ENCODE results near the gene BABAM2.

BABAM2 gene

GRCh38 chr2:28294451-28294850, 403.9 kb downstream of the BABAM2 start:
- DNase-seq = no peak

DNA sequence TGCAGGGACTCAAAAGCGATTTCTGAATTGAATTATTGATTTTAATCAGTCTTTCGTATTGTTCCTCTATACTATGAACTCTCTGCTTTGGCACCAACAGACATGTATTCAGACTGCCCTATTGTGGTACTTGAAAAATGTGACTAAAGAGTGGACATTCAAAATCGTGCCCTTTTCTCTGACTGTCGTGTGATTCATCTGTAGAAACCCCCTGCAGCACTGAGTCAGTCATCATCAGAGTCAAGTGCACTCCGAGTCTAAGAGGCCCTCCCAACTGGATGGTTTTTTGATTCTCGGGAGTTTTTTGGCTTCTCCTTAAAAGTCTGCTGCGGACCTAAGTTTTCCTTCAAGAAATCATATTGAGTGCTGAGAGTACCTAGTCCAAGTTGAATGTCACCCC, 405.7 kb downstream of the BABAM2 start:
- DNase-seq = no peak

DNA sequence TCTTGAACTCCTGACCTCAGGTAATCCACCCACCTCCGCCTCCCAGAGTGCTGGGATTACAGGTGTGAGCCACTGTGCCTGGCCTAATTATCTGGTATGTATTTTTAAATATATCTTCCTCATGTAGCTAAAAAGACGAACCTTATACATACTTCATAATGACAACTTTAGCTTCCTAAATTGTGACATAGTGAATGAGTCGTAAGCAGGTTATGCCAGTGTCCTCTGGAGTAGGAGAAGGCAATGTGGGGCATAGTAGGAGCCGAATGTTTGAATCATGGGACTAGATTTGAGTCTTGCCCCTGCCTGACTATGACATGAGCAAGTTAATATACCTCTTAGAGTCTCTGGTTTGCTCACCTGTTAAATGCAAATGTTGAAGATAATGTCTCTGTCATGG, 406.4 kb downstream of the BABAM2 start:
- no peak for DNase-seq

GRCh38 chr2:28297531-28297930, 407.0 kb downstream of the BABAM2 start:
- no peak for DNase-seq

DNA sequence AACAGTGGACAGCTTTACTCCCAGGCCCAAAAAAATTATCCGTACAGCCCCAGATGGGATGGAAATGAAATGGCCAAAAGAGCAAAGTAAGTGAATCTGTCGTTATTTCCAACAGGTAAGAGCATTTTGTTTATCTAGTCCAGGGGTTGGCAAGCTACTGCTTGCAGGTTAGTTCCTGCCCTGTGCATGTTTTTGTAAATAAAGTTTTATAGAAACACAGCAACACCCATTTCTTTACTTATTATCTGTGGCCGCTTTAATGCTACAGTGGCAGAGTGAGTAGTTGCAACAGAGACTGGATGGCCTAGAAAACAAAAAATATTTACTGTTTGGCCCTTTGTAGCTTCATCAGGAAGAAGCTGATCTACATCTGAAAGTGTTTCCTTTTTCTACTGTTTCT, 407.9 kb downstream of the BABAM2 start:
- DNase-seq = no peak

GRCh38 chr2:28300485-28301341, 410.2 kb downstream of the BABAM2 start:
- DNase-seq = no peak

DNA sequence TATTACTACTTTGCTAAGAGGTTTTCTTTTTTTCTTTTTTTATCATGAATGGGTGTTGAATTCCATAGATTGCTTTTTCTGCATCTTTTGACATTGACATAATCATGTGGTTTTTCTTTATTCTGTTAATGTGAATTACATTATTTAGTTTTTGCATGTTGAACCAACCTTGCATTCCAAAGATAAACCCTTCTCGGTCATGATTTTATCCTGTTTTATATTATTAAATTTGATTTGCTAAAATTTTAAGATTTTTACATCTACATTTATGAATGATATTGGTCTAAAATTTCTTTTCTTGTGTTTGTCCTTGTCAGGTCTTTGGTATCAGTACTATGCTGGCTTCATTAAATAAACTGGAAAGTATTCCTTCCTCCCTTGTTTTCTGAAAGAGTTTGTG, 414.7 kb downstream of the BABAM2 start:
- no peak for DNase-seq

GRCh38 chr2:28310107-28310506, 419.6 kb downstream of the BABAM2 start:
- no peak for DNase-seq

- no peak for DNase-seq
These were observed 421.2 kb downstream of the BABAM2 start for GRCh38 chr2:28311660-28312249.

- no peak for DNase-seq
These were observed 422.0 kb downstream of the BABAM2 start for GRCh38 chr2:28312307-28313219.

DNA sequence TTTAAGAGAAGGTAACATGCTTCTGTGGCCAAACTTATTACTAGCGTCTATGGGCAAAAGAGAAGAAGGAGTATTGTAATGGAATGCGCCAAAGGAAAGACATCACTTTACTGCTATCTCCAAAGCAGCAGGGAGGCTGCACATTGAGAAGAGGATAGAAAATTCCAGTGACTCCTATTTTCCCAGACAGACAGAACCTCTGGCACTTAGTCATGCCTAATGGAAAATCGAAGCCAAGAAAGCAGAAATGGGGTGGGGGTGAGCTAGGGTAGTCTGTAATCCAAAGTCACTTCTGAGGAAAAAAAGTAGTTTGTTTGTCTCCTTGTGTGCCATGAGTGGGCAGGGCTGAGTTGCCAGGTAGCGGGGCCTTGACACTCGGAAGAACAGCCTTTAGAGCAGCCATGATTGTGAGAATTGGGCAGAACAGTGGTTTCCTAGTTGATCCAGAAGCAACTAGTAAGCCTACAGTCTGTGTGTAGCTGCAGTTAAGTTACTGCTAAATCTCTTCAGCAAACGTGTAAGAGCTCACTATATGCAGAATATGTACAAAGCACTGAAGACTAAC, 422.8 kb downstream of the BABAM2 start:
- no peak for DNase-seq

DNA sequence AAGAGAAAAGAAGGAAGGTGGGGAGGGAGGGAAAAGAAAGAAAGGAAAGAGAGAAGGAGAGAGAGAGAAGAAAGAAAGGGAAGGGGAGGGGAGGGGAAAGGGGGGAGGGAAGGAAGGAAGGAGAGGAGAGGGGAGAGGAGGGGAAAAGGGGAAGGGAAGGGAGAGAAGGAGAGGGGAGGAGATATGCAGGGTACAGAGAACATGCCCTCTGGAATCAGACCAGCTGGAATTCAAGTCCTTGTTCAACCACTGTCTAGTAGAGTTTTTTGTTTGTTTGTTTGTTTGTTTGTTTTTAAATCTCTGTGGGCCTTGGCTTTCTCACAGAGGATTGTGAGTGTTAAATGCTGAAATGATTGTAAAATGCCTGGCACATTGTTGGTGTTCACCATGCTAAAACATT, 424.4 kb downstream of the BABAM2 start:
- DNase-seq = no peak

DNA sequence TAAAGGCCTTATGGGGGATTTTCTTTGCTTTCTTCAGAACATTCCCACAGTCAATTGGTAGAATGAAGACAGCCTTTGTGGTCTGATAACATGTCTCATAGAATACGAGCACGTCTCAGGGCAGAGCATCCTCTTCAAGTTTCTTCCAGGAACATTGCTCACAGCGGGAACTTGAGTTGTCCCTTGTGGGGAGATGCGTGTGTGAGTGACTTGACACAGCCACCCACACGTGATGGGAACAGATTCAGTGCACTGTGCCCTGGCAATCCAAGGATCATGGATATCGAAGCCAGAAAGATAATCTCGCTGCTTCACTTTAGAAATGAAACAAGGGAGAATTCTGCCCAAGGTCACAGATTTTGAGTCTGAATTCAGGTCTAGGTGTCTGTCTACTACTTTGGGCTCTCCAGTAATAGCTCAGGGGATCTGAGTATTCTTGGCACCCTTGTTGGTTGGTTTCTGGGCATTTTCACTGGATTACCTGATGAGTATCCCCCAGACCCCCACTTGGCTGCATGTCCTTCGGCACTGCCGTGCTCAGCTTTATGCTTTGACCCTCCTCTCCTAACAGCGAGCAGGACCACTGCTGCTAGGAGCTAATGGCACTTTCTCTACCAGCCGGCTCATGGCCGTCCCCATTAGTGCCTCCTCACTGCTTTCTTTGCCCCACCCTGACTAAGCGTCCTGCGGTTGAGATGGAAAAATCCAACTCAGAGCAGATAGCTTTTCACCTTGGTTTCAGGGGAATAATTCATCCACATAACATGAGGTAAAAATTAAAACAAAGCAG, 426.2 kb downstream of the BABAM2 start:
- no peak for DNase-seq

- DNase-seq = no peak
These were observed 426.9 kb downstream of the BABAM2 start for GRCh38 chr2:28317390-28317789.

- DNase-seq = no peak
These were observed 427.5 kb downstream of the BABAM2 start for GRCh38 chr2:28318023-28318422.

GRCh38 chr2:28318462-28319117, 428.1 kb downstream of the BABAM2 start:
- no peak for DNase-seq

DNA sequence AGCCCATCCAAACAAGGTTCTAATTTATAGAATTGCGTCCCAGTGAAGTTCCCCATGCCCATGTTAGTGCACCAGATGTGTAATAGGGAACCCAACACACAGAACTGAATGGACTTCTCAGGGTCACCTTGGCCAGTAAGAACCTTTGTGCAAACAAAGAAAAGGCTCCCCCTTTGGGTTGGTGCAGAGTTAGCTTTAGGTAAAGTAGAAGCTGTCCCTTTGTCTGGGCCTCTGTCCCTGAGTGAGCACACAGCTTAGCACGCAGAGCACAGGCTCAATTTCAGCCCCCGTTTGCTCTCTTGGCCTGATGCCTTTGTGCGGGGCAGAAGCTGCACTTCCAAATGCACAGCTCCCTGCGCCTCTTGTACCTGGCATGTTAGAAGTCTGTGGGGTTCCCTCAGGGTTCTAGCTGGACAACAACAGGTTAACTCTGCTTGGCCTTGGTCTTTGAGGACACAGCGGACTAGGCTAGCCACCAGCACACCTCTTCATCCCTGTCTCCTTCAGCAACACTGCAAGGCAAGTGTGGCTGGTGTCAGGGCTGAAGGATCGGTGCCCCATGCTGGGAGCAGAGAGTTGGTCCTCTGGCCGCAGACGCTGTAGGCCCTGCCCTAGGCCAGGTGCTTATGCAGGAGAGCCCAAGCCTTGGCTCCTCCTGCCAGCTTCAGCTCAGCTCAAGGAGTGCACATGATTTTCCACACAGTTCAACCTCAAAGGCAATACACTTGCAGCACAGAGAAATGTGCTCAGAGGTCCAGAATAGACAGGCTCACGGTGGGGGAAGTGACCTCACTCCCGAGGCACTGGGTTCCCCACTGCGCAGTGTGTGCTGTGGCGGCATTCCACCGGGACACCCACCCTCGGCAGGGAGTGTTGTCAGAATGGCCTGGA, 428.8 kb downstream of the BABAM2 start:
- no peak for DNase-seq

DNA sequence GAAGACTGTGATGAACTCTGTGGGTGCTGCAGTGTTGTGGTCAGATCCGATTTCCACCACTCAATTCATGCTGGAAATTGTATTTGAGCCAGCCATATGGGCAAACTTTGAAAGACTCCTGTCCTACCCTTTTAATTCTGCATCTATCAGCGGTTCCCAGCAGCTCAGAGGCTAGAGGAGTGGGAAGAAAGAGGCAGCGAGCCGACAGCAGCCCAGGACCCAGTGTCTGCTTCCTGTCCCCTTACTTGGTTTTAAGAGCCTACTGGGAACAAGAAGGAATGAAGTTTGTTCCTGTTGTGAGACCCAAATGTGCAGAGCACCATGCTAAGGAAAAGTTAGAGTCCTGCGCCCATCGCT, 429.5 kb downstream of the BABAM2 start:
- no peak for DNase-seq

- DNase-seq = no peak
These were observed 429.8 kb downstream of the BABAM2 start for GRCh38 chr2:28320371-28320770.

DNA sequence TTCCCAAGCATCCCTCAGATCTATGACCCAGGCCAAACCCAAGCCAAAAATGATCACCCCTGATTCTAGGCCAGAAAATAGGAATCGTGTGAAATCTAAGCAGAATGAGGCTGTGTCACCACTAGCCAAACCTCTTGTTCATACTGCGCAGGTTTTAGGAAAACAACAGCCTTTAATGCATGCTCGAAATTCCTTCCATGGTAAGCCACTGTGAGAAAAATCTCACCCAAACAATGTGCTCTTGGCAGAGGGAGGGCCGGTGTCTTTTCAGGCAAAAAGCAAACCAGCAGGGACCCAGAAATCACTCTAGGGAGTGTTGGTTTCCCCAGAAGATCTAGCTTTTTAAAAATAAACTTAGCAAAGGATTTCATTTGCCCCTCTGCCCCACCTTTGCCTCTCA, 430.9 kb downstream of the BABAM2 start:
- DNase-seq = no peak

DNA sequence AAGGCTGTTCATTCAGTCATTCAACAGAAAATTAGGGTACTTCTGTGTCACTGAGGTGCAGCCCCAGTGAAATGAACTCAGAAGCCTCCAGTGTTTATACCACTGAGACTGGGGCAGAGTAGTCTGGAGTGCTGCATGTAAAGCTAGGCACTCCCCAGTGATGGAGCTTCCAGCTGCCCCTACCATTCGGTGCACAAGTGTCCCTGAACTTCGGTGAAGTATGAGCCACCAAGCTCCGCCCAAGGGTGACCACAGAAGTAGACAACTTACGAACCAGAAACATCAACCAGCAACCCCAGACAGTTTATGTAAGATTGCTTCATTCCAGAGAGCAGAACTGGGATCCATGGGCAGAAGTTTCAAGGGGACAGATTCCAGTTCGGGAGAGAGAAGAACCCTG, 431.5 kb downstream of the BABAM2 start:
- no peak for DNase-seq

Measured in CD4-positive, alpha-beta T cell treated with Interleukin-4 for 4 hours (primary cell).